Brain microvascular endothelial cell (primary cell): Measurements from ENCODE around the gene MED27.

Experiments used
- DNase-seq: peaks from one replicate; pipeline ENCODE4 v3.0.0-alpha.2; 2020
- H3K27ac ChIP-seq: fragments of 250-450 bp; sonication (Bioruptor Pico); 2 replicates; pipeline ENCODE4 v1.5.1; 2020; ENCODE audit warnings: mild to moderate bottlenecking, moderate library complexity
- H3K27me3 ChIP-seq: fragments of 250-450 bp; sonication (Bioruptor Pico); replicated peaks from 2 replicates; pipeline ENCODE4 v1.5.1; 2020; ENCODE audit warnings: mild to moderate bottlenecking
- H3K36me3 ChIP-seq: fragments of 250-450 bp; sonication (Bioruptor Pico); replicated peaks from 2 replicates; pipeline ENCODE4 v1.5.1; 2020; ENCODE audit warnings: mild to moderate bottlenecking
- H3K4me3 ChIP-seq: 2 replicates; pipeline ENCODE4 v1.5.1; 2011; ENCODE audit warnings: low read depth, mild to moderate bottlenecking, control low read depth, low read length, moderate library complexity
- CTCF ChIP-seq: IDR thresholded peaks from 2 replicates; pipeline ENCODE4 v1.5.1; 2011; ENCODE audit warnings: low read depth, mild to moderate bottlenecking, moderate library complexity, low read length, control low read depth, inconsistent platforms; ENCODE audit errors: missing control alignments
- in situ Hi-C: cut with HindIII; loops from 2 replicates; pipeline ENCODE4 v1.10.0; 2017; ENCODE audit warnings: low sequenced_read_pairs, low pct_ligation_motif_present

The MED27 gene

GRCh38 chr9:132056717-132057560 is 22.7 kb downstream of the MED27 start:
- Histone ChIP-seq H3K4me3 (no peak overlapping the region), H3K36me3 (peaks cover 4% of the 10 kb centered on the region), H3K27me3 (no peaks in the 10 kb centered on the region), H3K27ac (no peak overlapping the region)
- in situ Hi-C loops = no loop called here
- DNase-seq = no peak
- TF ChIP-seq CTCF = no peak

DNA sequence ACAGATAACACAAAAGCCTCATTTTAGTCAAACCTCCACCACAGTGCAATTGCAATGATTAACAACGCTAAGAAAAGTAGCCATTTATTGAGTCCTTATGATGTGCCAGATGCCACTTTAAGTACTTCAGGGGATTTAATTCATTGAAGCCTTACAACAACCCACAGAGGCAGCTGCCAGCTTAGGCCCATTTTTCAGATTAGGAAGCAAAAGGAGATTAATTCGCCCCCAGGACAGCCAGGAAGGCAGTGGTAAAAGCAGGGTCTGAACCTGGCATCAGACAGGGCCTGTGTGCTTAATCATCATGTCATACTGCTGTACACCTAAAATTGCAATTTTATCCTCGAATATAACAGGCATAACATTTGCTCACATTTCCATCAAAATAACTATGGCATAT is 23.9 kb downstream of the MED27 start:
- no peak for DNase-seq
- no peak overlapping the region for H3K4me3 ChIP-seq
- in situ Hi-C loops = no loop called here
- H3K27ac ChIP-seq = no peak overlapping the region
- H3K27me3 ChIP-seq = no peaks in the 10 kb centered on the region
- H3K36me3 ChIP-seq = peaks cover 4% of the 10 kb centered on the region
- TF ChIP-seq CTCF = no peak

GRCh38 chr9:132054024-132054423 is 25.6 kb downstream of the MED27 start:
- in situ Hi-C loops = no loop called here
- Histone ChIP-seq H3K27me3 (no peaks in the 10 kb centered on the region), H3K36me3 (peaks cover 4% of the 10 kb centered on the region), H3K4me3 (no peak overlapping the region), H3K27ac (no peak overlapping the region)
- no peak for TF ChIP-seq CTCF
- no peak for DNase-seq

- Histone ChIP-seq H3K36me3 (no peaks in the 10 kb centered on the region), H3K27me3 (no peaks in the 10 kb centered on the region), H3K4me3 (no peak overlapping the region), H3K27ac (no peak overlapping the region)
- no peak for DNase-seq
- TF ChIP-seq CTCF = no peak
- in situ Hi-C loops = no loop called here
Observed at GRCh38 chr9:132049900-132050299, 29.8 kb downstream of the MED27 start.

- DNase-seq = no peak
- Histone ChIP-seq H3K27me3 (no peaks in the 10 kb centered on the region), H3K36me3 (no peaks in the 10 kb centered on the region), H3K27ac (no peak overlapping the region), H3K4me3 (no peak overlapping the region)
- no peak for TF ChIP-seq CTCF
- in situ Hi-C loops = no loop called here
Observed at GRCh38 chr9:132049323-132049882, 30.3 kb downstream of the MED27 start.
